ACHN (cell line): ENCODE measurements around the gene MSANTD1.

ENCODE experiments used
- DNase-seq: peaks from one replicate; pipeline ENCODE4 v3.0.0-alpha.2; 2015
- in situ Hi-C: cut with HindIII; loops from 2 replicates; pipeline ENCODE4 v1.10.0; 2017; ENCODE audit warnings: low sequenced_read_pairs, low pct_ligation_motif_present, low pct_unique_long_range_greater_than_20kb

Gene MSANTD1

GRCh38 chr4:3248811-3249661, at the start of gene MSANTD1:
TSS of gene MSANTD1 (plus strand) at chr4:3249159. CDS start at chr4:3249223, 64 bp downstream.
- DNase-seq = no peak
- in situ Hi-C loops = no loop called here

- in situ Hi-C loops = no loop called here
- DNase-seq = no peak
These were observed 49.1 kb upstream of the MSANTD1 start for GRCh38 chr4:3199653-3200422.

- in situ Hi-C loops = no loop called here
- DNase-seq = no peak
These were observed 48.4 kb upstream of the MSANTD1 start for GRCh38 chr4:3200423-3201090.

GRCh38 chr4:3201718-3202702, 46.9 kb upstream of the MSANTD1 start:
- in situ Hi-C loops = no loop called here

GRCh38 chr4:3202836-3203820, 45.8 kb upstream of the MSANTD1 start:
- no peak for DNase-seq
- in situ Hi-C loops = no loop called here

More at GRCh38 chr4:3201718-3202702, 46.9 kb upstream of the MSANTD1 start:
- no peak for DNase-seq

- in situ Hi-C loops = no loop called here
- DNase-seq = no peak
These were observed 45.0 kb upstream of the MSANTD1 start for GRCh38 chr4:3203971-3204431.

- DNase-seq = no peak
- in situ Hi-C loops = no loop called here
These were observed 43.0 kb upstream of the MSANTD1 start for GRCh38 chr4:3205995-3206394.

GRCh38 chr4:3206439-3207100, 42.4 kb upstream of the MSANTD1 start:
- DNase-seq = no peak

GRCh38 chr4:3207531-3208037, 41.4 kb upstream of the MSANTD1 start:
- in situ Hi-C loops = no loop called here
- DNase-seq = no peak

More at GRCh38 chr4:3206439-3207100, 42.4 kb upstream of the MSANTD1 start:
- in situ Hi-C loops = no loop called here

GRCh38 chr4:3208826-3209225, 40.1 kb upstream of the MSANTD1 start:
- DNase-seq = no peak
- in situ Hi-C loops = no loop called here

- in situ Hi-C loops = no loop called here
- no peak for DNase-seq
These were observed 39.2 kb upstream of the MSANTD1 start for GRCh38 chr4:3209551-3210325.

- DNase-seq = no peak
- in situ Hi-C loops = no loop called here
These were observed 38.5 kb upstream of the MSANTD1 start for GRCh38 chr4:3210467-3210866.

- in situ Hi-C loops = no loop called here
- no peak for DNase-seq
These were observed 37.1 kb upstream of the MSANTD1 start for GRCh38 chr4:3211866-3212265.

GRCh38 chr4:3212391-3213105, 36.4 kb upstream of the MSANTD1 start:
- DNase-seq = no peak
- in situ Hi-C loops = no loop called here

- in situ Hi-C loops = no loop called here
- no peak for DNase-seq
These were observed 35.9 kb upstream of the MSANTD1 start for GRCh38 chr4:3213106-3213425.
